Caco-2 (cell line): ENCODE results near the gene PRSS53. TPM values are rescaled to one million over a fixed set of nuclear protein-coding genes. Genes with fewer than 3 reads are reported as not detected.

ENCODE experiments used
- BruUV-seq: library from RNA; stranded (reverse); fragments of 400-500 nt; replicated peaks from 2 replicates; lab custom pipeline; 2021; lab: Mats Ljungman, UMichigan
- CTCF ChIA-PET: fragments of 300-600 bp; sonication (Branson Sonifier 250); formaldehyde crosslinking; loops from one replicate; lab custom pipeline; 2022; ENCODE audit warnings: antibody characterized with exemption; lab: Charles Lee
- POLR2A ChIA-PET: fragments of 300-600 bp; sonication (Branson Sonifier 250); formaldehyde crosslinking; loops from one replicate; lab custom pipeline; 2022; ENCODE audit warnings: antibody characterized with exemption; lab: Charles Lee
- DNase-seq, 2 experiments: peaks; one replicate each; pipeline versions ENCODE4 v3.0.0 to v3.0.0-alpha.2; 2020 to 2022
- H3K27me3 ChIP-seq: replicated peaks from 2 replicates; pipeline ENCODE4 v1.6.0; 2011; ENCODE audit warnings: low read length; ENCODE audit not compliant: control insufficient read depth, insufficient read depth
- H3K36me3 ChIP-seq: 2 replicates; pipeline ENCODE4 v1.5.1; 2011; ENCODE audit warnings: low read length; ENCODE audit not compliant: control insufficient read depth, insufficient read depth
- H3K4me1 ChIP-seq: fragments of 250-450 bp; sonication (Bioruptor Pico); 2 replicates; pipeline ENCODE4 v1.5.1; 2020; ENCODE audit warnings: mild to moderate bottlenecking
- H3K4me3 ChIP-seq: 2 replicates; pipeline ENCODE4 v1.5.1; 2011; ENCODE audit warnings: low read depth, mild to moderate bottlenecking, control low read depth, low read length
- H3K9me3 ChIP-seq: fragments of 250-450 bp; sonication (Bioruptor Pico); 2 replicates; pipeline ENCODE4 v1.5.1; 2020; ENCODE audit warnings: mild to moderate bottlenecking, moderate library complexity
- H3K27ac Mint-ChIP-seq: one replicate; pipeline ENCODE4 v1.8.0; 2022; ENCODE audit warnings: mixed read lengths; ENCODE audit not compliant: unreplicated experiment
- H3K27me3 Mint-ChIP-seq: one replicate; pipeline ENCODE4 v1.8.0; 2022; ENCODE audit warnings: mixed read lengths; ENCODE audit not compliant: insufficient read depth, unreplicated experiment
- H3K36me3 Mint-ChIP-seq: one replicate; pipeline ENCODE4 v1.8.0; 2022; ENCODE audit warnings: mild to moderate bottlenecking, mixed read lengths; ENCODE audit not compliant: insufficient read depth, unreplicated experiment
- H3K4me1 Mint-ChIP-seq: one replicate; pipeline ENCODE4 v1.8.0; 2022; ENCODE audit warnings: low read depth, mixed read lengths; ENCODE audit not compliant: unreplicated experiment
- H3K4me3 Mint-ChIP-seq: one replicate; pipeline ENCODE4 v1.8.0; 2022; ENCODE audit warnings: mild to moderate bottlenecking, moderate library complexity, mixed read lengths; ENCODE audit not compliant: unreplicated experiment
- H3K9me3 Mint-ChIP-seq: one replicate; pipeline ENCODE4 v1.8.0; 2022; ENCODE audit warnings: mixed read lengths; ENCODE audit not compliant: unreplicated experiment
- CTCF ChIP-seq, 2 experiments: fragments of 200-600 bp in 1 of 2; IDR thresholded peaks; 1 replicate in 1 of 2; 2 replicates in 1 of 2; pipeline versions ENCODE4 v1.5.1 to v1.8.0; 2011 to 2022; ENCODE audit warnings: antibody characterized with exemption in 1 of 2, control low read depth in 1 of 2, inconsistent platforms in 1 of 2, low read depth in 1 of 2, low read length in 1 of 2, mild to moderate bottlenecking in 1 of 2, moderate library complexity in 1 of 2; ENCODE audit not compliant: insufficient read depth in 1 of 2, severe bottlenecking in 1 of 2, unreplicated experiment in 1 of 2
- intact Hi-C: fragments of 100-400 bp; cut with micrococcal nuclease; formaldehyde crosslinking; loops from one replicate; pipeline ENCODE4 v1.10.0; 2022; ENCODE audit not compliant: unreplicated experiment
- total RNA-seq: library from RNA; stranded (reverse); gene quantifications from 2 replicates; pipeline ENCODE4 v1.2.3, GENCODE V29; 2022

PRSS53 gene
- total RNA-seq, 1 experiment from 2014 or later, result 1.8 TPM

DNA sequence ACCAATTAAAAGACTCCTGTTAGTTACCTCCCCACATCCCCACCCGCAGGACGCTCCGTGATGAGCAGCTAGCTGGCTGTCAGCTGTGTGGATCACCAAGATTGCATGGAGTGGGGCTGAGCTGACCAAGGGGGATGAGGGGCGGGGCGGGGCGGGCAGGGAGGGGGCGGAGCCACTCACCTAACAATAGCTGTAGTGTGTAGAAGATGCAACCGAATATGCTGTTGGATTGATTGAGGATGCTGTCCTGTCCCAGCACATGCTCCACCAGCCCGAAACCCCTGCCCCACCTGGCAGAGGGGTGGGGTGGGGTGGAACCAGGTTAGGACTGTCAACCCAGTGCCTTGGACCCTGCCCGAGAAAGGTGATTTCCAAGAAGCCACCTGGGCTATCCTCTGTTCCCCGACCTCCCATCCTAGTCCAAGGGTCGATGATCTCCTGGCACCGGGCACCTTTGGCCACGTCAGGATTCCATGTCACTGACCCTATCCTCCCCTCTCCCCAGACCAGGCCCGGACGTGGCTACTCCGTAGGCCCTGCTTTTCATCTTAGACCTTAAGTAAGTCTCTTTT is 4.5 kb upstream of the PRSS53 start:
- POLR2A ChIA-PET, result interaction anchor here (1.1 to 1.3 kb wide), 2 partner anchors 24 to 42 kb away, joined by 3 read pairs; partner anchors contain the start of genes KAT8 and PRSS8
- no peak overlapping the region for H3K27ac Mint-ChIP-seq
- BruUV-seq, result no TSS peak

DNA sequence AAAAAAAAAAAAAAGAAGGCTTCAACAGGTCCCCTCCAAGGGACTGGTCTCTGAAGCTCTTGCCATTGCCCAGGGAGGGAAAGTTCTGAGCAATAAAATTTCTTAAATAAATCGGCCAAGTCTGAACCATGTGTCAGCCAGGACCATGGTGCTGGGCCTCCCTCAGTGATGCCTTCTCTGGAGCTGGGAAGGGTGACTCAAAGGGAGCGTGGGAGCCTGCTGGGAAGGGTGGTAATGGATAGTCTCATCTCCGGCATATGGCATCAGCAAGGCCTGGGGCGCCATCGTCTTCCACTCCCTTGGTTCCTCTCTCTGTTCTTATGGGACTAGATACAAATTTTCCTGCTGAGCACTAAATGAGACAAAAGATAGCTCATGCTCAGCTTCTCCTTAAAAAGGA is 3.6 kb upstream of the PRSS53 start:
- peaks cover 8% of the 10 kb centered on the region for H3K9me3 Mint-ChIP-seq
- DNase-seq, result no peak
- no peak overlapping the region for H3K27ac Mint-ChIP-seq
- intact Hi-C loops, result no loop called here
- no peaks in the 10 kb centered on the region for H3K9me3 ChIP-seq
- no peaks in the 10 kb centered on the region; the same call in 1 of the 2 replicates for H3K36me3 ChIP-seq
- BruUV-seq, result no TSS peak
- H3K4me3 ChIP-seq, result no peak overlapping the region
- H3K4me3 Mint-ChIP-seq, result peak overlapping the region; percentile 98
- ChIA-PET POLR2A (interaction anchor here (0.6 to 1.1 kb wide), 3 partner anchors 18 to 616 kb away, joined by 5 to 7 read pairs (median 5); partner anchors contain the start of gene KAT8), CTCF (no interaction called here)
- H3K4me1 Mint-ChIP-seq, result peaks cover 15% of the 10 kb centered on the region
- peaks cover 7% of the 10 kb centered on the region for H3K36me3 Mint-ChIP-seq
- H3K27me3 Mint-ChIP-seq, result no peaks in the 10 kb centered on the region
- H3K27me3 ChIP-seq, result no peaks in the 10 kb centered on the region
- no peak for TF ChIP-seq CTCF (IDR thresholded peaks at IDR 0.05; ENCODE audit: insufficient read depth in 1 of 2, low read depth in 1 of 2, low read length in 1 of 2, severe bottlenecking in 1 of 2, unreplicated experiment in 1 of 2)
- no peaks in the 10 kb centered on the region for H3K4me1 ChIP-seq

More for the DNA sequence above, 4.5 kb upstream of the PRSS53 start:
- H3K27me3 Mint-ChIP-seq, result no peaks in the 10 kb centered on the region
- peaks cover 8% of the 10 kb centered on the region for H3K9me3 Mint-ChIP-seq
- DNase-seq, result peak; percentile 53 to 63
- peaks cover 15% of the 10 kb centered on the region for H3K4me1 Mint-ChIP-seq
- peak overlapping the region; percentile 98 for H3K4me3 Mint-ChIP-seq
- CTCF ChIA-PET, result interaction anchor here (0.9 to 1.3 kb wide), 2 partner anchors 19 to 48 kb away, joined by 3 to 4 read pairs; partner anchors contain the start of genes ZNF646 and ZNF668
- H3K36me3 Mint-ChIP-seq, result peaks cover 7% of the 10 kb centered on the region
- H3K36me3 ChIP-seq, result no peaks in the 10 kb centered on the region; the same call in 1 of the 2 replicates
- peak overlapping the region; percentile 97 for H3K4me3 ChIP-seq
- intact Hi-C loops, result no loop called here
- peak in 1 of 2 experiments; percentile 7 for TF ChIP-seq CTCF (IDR thresholded peaks at IDR 0.05; ENCODE audit: insufficient read depth in 1 of 2, low read depth in 1 of 2, low read length in 1 of 2, severe bottlenecking in 1 of 2, unreplicated experiment in 1 of 2)
- H3K4me1 ChIP-seq, result no peaks in the 10 kb centered on the region
- H3K9me3 ChIP-seq, result no peaks in the 10 kb centered on the region
- no peaks in the 10 kb centered on the region for H3K27me3 ChIP-seq

DNA sequence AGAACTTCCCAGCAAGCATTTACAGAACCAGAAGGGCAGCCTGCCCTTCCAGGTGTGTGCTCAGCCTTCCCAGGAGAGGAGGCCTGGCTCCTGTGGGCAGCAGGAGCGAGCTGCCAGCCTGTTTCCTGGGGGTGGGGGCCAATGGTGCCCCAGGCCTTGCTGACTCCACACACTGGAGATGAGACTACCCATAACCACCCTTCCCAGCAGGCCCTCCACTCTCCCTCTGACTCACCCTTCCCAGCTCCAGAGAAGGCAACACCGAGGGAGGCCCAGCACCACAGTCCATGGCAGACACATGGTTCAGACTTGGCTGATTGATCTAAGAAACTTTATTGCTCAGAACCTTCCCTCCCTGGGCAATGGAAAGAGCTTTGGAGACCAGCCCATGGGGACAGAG is 1.8 kb upstream of the PRSS53 start:
- no peaks in the 10 kb centered on the region for H3K27me3 Mint-ChIP-seq
- Histone ChIP-seq H3K27me3 (no peaks in the 10 kb centered on the region), H3K36me3 (no peaks in the 10 kb centered on the region; the same call in 1 of the 2 replicates), H3K4me3 (no peak overlapping the region), H3K9me3 (no peaks in the 10 kb centered on the region), H3K4me1 (no peaks in the 10 kb centered on the region)
- no peak overlapping the region for H3K4me3 Mint-ChIP-seq
- no peak for TF ChIP-seq CTCF (IDR thresholded peaks at IDR 0.05; ENCODE audit: insufficient read depth in 1 of 2, low read depth in 1 of 2, low read length in 1 of 2, severe bottlenecking in 1 of 2, unreplicated experiment in 1 of 2)
- CTCF ChIA-PET, result no interaction called here
- no TSS peak for BruUV-seq
- peaks cover 9% of the 10 kb centered on the region for H3K4me1 Mint-ChIP-seq
- POLR2A ChIA-PET, result no interaction called here
- peaks cover 13% of the 10 kb centered on the region for H3K36me3 Mint-ChIP-seq
- no peak for DNase-seq
- H3K9me3 Mint-ChIP-seq, result no peaks in the 10 kb centered on the region
- intact Hi-C loops, result no loop called here
- no peak overlapping the region for H3K27ac Mint-ChIP-seq
